Erythroblast (primary cell): Measurements from ENCODE around the gene AZIN2.

ENCODE experiments used
- GATA1 ChIP-seq: IDR thresholded peaks from 2 replicates; pipeline ENCODE4 v1.6.1; 2011; ENCODE audit warnings: low read depth, mild to moderate bottlenecking, control low read depth, low read length, moderate library complexity
- POLR2A ChIP-seq: IDR thresholded peaks from 2 replicates; pipeline ENCODE4 v1.6.1; 2011; ENCODE audit warnings: mild to moderate bottlenecking, low read length

GRCh38 chr1:33078030-33078591 lies 2.8 kb upstream of the AZIN2 start:
- TF ChIP-seq POLR2A (no peak), GATA1 (no peak)
